ENCODE measurements around the gene FBF1. TPM values are rescaled to one million over a fixed set of nuclear protein-coding genes. Genes with fewer than 3 reads are reported as not detected.
A peak's percentile ranks its signal among the peaks of the same experiment; 100 is the strongest.

FBF1 gene
- total and polyA plus RNA-seq, 5 experiments from 2014 or later, result 2.4 to 54.6 (median 8.0) TPM

DNA sequence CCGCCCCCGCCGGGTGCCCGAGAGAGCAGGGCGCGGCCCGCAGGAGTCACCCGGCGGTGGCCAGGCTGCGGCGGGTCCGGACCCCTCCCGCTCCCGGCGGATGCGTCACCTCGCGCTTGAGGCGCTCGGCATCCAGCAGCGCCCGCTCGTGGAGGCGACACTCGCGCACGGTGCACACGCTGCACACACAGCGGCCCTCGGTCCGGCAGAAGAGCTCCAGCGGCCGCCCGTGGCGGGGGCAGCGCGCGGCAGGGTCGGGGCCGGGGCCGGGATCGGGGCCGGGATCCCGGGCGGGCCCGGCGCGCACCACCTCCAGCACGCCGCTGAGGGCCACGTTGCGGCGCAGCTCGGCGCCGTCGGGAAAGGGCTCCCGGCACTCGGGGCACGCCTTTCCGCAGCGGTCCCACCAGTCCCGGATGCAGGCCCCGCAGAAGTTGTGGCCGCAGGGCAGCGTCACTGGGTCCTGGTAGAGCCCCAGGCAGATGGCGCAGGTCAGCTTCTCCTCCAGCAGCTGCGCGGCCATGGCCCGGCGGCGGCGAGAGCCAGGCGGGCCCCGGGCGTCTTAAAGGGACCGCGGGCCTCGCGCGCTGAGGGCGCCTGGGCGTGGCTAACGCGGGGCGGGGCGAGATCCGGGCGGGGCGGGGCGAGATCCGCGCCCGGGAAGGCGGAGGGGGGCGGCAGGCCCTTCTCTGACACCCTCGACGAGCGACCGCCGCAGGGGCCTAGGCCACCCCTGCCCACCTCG, 44.3 kb downstream of the FBF1 start, which contains the start of gene TRIM65:
TSS of gene TRIM65 (minus strand) at position 537 of the 745 bp plus-strand sequence. CDS start at position 523, 14 bp downstream.
- peak within 1 kb of the TSS; percentile 77 to 92 (median 86) for H3K27ac Mint-ChIP-seq
- DNase-seq (peak; percentile 56 to 84 (median 76)), ATAC-seq (peak; percentile 84 to 87)
- no peaks in the 10 kb centered on the region for H3K9me3 Mint-ChIP-seq
- H3K4me3 Mint-ChIP-seq, result peak within 1 kb of the TSS; percentile 75 to 87 (median 82)
- no peaks in the 10 kb centered on the region for H3K27me3 Mint-ChIP-seq
- POLR2A ChIA-PET, result interaction anchor here (0.8 to 9.7 kb wide), 29 partner anchors 9 to 457 kb away, joined by 3 to 192 read pairs (median 7); partner anchors contain the start of genes FBF1, GALK1, MRPL38 and PRPSAP1
- H3K36me3 Mint-ChIP-seq, result peaks cover 0 to 32% (median 1%) of the 10 kb centered on the region in 3 donors
- peaks cover 19 to 28% (median 26%) of the 10 kb centered on the region in 4 donors for H3K4me1 Mint-ChIP-seq

DNA sequence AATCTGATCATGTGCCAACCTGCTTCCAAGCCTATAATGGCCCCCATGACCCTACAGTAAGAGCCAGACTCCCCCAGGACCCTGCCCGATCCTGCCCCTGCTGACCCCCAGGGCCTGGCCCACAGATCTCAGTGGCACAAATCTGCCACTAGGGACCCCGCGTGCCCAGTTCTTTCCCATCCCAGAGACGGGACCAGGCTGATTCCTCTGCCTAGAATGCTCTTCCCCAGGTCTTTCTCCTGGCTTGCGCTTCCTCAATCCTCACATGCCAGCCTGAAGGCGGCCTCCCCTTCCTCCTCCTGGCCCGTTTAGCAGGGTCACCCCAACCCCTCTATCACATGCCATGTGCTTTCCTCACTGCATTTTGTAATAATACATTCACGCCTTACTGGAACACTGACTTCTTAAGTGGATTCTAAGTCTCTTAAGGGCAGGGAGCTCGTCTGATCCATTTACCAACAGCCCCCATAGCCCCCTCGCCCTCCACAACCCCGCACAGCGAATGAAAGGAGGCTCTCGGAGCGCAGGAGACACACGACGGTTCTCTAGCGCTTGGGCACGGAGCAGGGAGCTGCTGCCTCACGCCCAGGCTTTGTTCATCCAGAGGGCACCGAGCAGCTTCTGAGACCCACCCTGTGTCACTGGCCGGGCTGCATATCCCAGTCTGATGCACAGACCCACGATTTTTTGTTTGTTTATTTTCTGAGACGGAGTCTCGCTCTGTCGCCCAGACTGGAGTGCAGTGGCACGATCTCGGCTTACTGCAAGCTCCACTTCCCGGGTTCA, 45.3 kb downstream of the FBF1 start:
- Mint-ChIP-seq H3K27me3 (no peaks in the 10 kb centered on the region), H3K4me1 (peaks cover 19 to 28% (median 26%) of the 10 kb centered on the region in 4 donors), H3K9me3 (no peaks in the 10 kb centered on the region), H3K4me3 (peak overlapping the region; percentile 75 to 87 (median 82)), H3K27ac (peak overlapping the region; percentile 63 to 92 (median 86)), H3K36me3 (peaks cover 0 to 31% (median 1%) of the 10 kb centered on the region in 3 donors)
- ATAC-seq, result peak in 1 of 2 donors; percentile 1
- no peak for DNase-seq
- POLR2A ChIA-PET, result interaction anchor here (0.9 to 9.7 kb wide), 23 partner anchors 8 to 142 kb away, joined by 3 to 192 read pairs (median 8); partner anchors contain the start of genes GALK1, MRPL38, TRIM47 and UNC13D

DNA sequence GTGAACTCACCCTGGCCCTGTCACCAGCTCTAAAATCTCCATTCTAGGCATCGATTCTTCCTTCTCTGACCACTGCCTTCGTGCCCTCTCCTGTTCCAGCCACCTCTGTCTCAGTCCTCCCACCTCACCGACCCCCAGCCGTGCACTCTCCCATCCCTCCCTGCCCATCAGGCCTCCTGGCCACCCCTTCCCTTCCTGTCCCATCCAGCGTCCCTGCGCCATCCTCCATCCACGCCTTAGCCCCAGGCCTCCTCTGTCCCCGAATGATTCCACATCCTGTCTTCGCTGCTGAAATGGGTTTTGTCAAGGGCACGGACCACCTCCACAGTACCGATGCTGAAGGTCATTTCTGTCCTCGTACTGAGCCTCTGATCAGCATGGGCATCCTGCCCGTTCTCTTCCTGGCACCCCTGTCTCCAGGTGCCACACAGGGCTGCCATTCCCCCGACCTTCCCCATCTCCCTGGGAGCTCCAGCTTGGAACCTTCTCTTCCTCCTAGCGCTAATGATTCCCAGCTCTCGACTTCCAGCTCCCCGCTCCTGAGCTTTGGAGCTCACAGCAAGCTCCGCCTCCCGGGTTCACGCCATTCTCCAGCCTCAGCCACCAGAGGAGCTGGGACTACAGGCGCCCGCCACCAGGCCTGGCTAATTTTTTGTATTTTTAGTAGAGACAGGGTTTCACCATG, 46.7 kb downstream of the FBF1 start:
- POLR2A ChIA-PET, result interaction anchor here (1.1 to 9.7 kb wide), 5 partner anchors 9 to 129 kb away, joined by 3 to 192 read pairs (median 13); partner anchors contain the start of genes GALK1, TRIM47 and WBP2
- peak overlapping the region in 9 of 10 donors; percentile 16 to 71 (median 44) for H3K4me3 Mint-ChIP-seq
- H3K36me3 Mint-ChIP-seq, result peaks cover 0 to 24% (median 1%) of the 10 kb centered on the region in 3 donors
- no peaks in the 10 kb centered on the region for H3K27me3 Mint-ChIP-seq
- no peak for DNase-seq
- ATAC-seq, result no peak
- peaks cover 19 to 30% (median 26%) of the 10 kb centered on the region in 4 donors for H3K4me1 Mint-ChIP-seq
- H3K9me3 Mint-ChIP-seq, result no peaks in the 10 kb centered on the region
- peak overlapping the region in 9 of 10 donors; percentile 28 to 91 (median 71) for H3K27ac Mint-ChIP-seq

DNA sequence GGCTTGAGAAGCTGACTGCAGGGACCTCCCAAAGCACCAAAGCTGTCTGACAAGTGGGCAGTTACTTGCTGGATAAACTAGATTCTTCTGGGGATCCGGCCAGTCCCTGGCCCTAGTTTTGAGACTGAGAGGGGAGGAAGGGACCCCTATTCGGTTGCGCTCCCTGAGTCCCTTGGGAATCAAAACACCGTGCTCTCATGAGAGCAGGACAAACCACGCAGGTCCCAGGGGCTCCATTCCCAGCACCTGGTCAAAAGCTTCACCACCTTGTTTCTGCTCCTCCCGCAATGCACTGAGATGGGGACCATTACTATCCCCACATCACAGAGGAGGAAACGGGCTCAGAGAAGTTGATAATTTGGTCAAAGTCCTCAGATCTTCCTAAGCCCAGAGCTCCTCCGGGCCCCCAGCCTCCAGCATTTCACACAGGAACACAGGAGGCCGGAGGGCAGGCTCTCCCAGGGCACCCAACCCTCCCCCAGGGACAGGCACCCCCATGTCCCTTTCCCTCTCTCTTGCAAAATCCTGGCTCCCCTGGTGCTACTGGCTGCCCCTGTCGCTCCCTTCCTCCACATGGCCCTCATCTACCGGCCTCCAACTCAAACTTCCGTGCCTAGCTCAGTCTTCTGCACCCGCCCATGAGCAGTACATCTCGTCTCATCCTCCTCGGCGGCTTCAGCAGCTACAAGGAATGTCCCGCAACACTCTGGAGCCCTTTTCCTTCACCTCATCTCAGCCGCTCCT, 47.4 kb downstream of the FBF1 start:
- ATAC-seq (no peak), DNase-seq (no peak)
- POLR2A ChIA-PET, result interaction anchor here (1.4 to 9.7 kb wide), 3 partner anchors 15 to 129 kb away, joined by 4 to 192 read pairs (median 108); partner anchors contain the start of genes GALK1, TRIM47 and WBP2
- Mint-ChIP-seq H3K4me1 (peaks cover 19 to 30% (median 26%) of the 10 kb centered on the region in 4 donors), H3K27me3 (no peaks in the 10 kb centered on the region), H3K9me3 (no peaks in the 10 kb centered on the region), H3K27ac (peak overlapping the region in 9 of 10 donors; percentile 39 to 91 (median 71)), H3K4me3 (peak overlapping the region in 9 of 10 donors; percentile 16 to 71 (median 44)), H3K36me3 (peaks cover 0 to 17% (median 1%) of the 10 kb centered on the region in 3 donors)

DNA sequence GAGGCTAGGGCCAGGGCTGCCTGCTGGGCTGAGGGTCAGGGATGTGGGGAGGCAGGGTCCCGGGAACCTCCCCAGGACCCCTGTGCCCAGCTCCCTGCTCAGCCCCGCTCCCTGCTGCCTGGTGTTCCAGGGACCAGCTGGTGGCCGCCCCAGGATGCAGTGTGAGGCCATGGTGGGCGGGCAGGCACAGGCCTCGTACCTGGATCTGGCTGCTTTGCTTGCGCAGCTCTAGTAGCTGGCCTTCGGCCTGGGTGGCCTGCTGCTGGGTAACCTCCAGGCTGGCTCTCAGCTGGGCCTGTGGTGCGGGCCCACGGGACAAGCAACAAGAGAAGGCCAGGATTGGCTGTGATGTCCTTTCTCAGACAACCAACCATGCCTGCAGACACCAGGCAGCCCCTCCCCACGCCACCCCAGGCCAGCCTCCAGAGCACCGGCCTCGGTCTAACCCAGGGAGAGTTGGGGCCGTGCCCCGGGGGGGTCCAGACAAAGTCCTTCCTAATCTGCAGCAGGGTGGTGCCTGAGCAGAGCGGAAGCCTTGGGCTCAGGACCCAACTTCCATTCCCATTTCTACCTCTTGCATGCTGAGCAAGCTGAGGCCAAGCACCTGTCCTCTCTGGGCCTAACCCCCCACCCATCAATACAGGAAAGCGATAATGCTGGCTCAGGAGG, 48.2 kb downstream of the FBF1 start:
- H3K27me3 Mint-ChIP-seq, result no peaks in the 10 kb centered on the region
- POLR2A ChIA-PET, result interaction anchor here (0.6 to 9.7 kb wide), 5 partner anchors 14 to 616 kb away, joined by 3 to 192 read pairs (median 3); partner anchors contain the start of genes GALK1, TRIM47 and WBP2
- peaks cover 19 to 27% (median 26%) of the 10 kb centered on the region in 4 donors for H3K4me1 Mint-ChIP-seq
- no peak for DNase-seq
- H3K36me3 Mint-ChIP-seq, result peaks cover 0 to 12% (median 1%) of the 10 kb centered on the region in 3 donors
- H3K9me3 Mint-ChIP-seq, result no peaks in the 10 kb centered on the region
- ATAC-seq, result no peak
- H3K4me3 Mint-ChIP-seq, result no peak overlapping the region
- H3K27ac Mint-ChIP-seq, result peak overlapping the region in 1 of 10 donors; percentile 86

DNA sequence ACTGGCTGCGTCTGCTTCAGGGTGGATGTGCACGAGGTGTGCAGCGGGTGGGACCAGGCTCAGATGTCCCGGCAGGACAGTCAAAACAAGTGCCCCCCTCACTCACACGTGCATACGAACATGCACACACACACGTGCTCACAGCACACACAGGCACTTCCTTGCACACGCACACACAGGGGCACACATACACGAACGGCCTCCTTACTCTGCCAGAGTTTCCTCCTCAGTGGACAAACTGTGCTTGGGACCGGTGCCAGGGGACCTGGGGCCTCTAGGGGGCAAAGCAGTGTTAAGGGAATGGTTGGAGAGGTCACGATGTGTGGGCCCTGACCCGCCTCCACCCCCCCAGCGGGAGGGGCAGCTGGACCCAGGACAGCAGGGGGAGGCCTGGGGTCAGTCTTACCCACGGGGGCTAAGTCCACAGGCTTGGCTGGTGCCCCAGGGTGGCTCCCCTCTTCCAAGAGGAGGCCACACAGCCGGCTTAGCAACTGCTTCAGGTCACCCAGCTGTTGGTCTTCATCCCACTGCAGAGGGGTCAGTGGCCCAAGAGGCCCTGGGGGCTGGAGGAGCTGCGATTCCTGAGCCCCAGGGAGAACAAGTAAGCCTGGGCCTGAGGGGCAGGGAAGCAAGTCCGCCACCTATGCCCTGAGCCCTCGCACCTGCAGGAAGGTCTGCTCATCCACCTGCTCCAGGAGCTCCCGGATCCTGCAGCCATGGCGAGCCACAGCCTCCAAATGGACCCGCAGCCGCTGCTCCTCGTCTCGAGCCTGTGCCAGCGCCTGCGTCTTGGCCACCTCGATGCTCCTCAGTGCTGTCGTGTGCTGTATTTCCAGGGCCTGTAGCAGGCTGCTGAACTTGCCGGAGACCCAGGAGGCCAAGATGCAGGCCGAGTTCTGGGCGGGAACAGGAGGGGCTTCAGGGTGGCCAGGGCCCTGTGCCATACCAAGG, 49.0 kb downstream of the FBF1 start:
- POLR2A ChIA-PET, result interaction anchor here (0.6 to 9.7 kb wide), 3 partner anchors 14 to 38 kb away, joined by 3 to 192 read pairs (median 3); partner anchors contain the start of genes TRIM47 and WBP2
- Mint-ChIP-seq H3K4me1 (peaks cover 19 to 27% (median 23%) of the 10 kb centered on the region in 4 donors), H3K27ac (peak overlapping the region in 1 of 10 donors; percentile 43), H3K36me3 (peaks cover 0 to 12% (median 1%) of the 10 kb centered on the region in 3 donors), H3K27me3 (no peaks in the 10 kb centered on the region), H3K4me3 (no peak overlapping the region), H3K9me3 (no peaks in the 10 kb centered on the region)
- DNase-seq, result no peak
- ATAC-seq, result no peak

DNA sequence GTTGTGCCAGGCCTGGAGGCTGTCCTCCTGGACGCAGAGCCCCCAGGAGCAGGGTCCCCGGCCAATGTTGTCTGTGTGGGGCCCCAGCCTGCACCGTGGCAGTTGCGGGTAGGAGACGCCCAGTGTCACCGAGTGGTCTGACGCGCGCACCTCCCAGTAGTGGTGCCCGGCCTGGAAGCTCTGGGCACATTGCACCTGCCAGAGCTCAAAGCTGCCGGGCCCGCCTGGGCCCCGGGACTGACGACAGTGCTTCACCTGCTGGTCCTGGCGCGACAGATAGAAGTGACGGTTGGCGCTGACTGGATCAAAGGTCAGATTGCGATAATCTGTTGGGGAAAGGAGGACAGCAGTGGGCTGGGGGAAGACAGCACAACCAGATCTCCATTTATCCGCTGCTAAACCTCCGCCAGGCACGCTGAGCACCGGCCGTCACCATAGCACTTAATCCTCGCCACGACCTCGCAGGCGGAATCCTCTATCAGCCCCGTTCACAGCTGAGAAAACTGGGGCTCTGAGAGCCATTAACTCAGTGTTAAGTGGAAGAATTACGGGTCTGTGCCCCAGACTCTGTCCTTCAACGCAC, 49.7 kb downstream of the FBF1 start:
- POLR2A ChIA-PET, result no interaction called here
- H3K9me3 Mint-ChIP-seq, result no peaks in the 10 kb centered on the region
- no peak overlapping the region for H3K4me3 Mint-ChIP-seq
- peaks cover 21 to 26% (median 23%) of the 10 kb centered on the region in 4 donors for H3K4me1 Mint-ChIP-seq
- peaks cover 0 to 12% (median 1%) of the 10 kb centered on the region in 3 donors for H3K36me3 Mint-ChIP-seq
- peak overlapping the region in 1 of 10 donors; percentile 43 for H3K27ac Mint-ChIP-seq
- DNase-seq (no peak), ATAC-seq (no peak)
- no peaks in the 10 kb centered on the region for H3K27me3 Mint-ChIP-seq

DNA sequence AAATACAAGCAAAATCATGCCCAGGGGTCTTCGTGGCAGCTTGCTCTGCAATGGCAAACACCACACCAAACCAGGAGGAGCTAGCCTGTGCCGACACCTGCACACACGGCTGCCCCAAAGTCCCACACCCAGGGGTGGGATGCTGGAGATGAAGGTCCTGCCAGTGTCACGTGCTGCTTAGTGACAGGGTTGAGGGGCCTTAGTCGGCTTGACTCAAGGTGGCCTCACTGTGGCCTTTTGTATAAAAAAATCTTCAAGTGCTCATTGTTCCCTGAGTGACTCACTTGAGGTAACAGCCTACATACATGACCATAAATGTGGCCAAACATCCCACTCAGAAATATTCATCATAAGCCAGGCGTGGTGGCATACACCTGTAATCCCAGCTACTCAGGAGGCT, 51.4 kb downstream of the FBF1 start:
- POLR2A ChIA-PET, result interaction anchor here (0.9 to 1.9 kb wide), 3 partner anchors 14 to 62 kb away, joined by 3 to 13 read pairs (median 5); partner anchors contain the start of gene WBP2
- no peak for DNase-seq
- Mint-ChIP-seq H3K9me3 (no peaks in the 10 kb centered on the region), H3K36me3 (peaks cover 0 to 12% (median 0%) of the 10 kb centered on the region in 3 donors), H3K27me3 (no peaks in the 10 kb centered on the region), H3K27ac (peak overlapping the region in 2 of 10 donors; percentile 33 to 56), H3K4me1 (peaks cover 8 to 11% (median 10%) of the 10 kb centered on the region in 4 donors), H3K4me3 (no peak overlapping the region)
- ATAC-seq, result peak in 1 of 2 donors; percentile 30

DNA sequence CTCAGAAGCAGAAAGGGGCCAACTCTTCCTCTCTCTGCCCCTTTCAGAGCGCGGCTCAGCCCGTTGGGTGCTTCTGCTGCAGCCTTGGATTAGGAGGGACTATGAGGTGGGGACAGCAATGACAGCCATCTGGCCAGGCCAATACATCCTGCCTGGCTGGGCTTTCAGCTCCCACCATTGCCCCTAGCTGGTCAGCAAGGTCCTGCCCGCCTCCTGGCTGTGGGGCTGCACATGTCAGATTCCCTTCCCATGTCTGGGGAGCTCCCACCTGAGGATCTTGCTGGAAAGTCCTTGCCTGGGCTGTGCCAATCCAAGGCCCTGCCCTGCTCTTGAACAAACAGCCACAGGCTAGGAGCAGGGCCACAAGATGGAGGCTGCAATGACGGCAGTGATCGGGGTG, 52.4 kb downstream of the FBF1 start:
- Mint-ChIP-seq H3K27ac (no peak overlapping the region), H3K9me3 (no peaks in the 10 kb centered on the region), H3K4me3 (peak overlapping the region in 1 of 10 donors; percentile 45), H3K4me1 (peaks cover 0 to 3% (median 1%) of the 10 kb centered on the region in 4 donors), H3K36me3 (peaks cover 0 to 12% (median 0%) of the 10 kb centered on the region in 3 donors), H3K27me3 (no peaks in the 10 kb centered on the region)
- DNase-seq (no peak), ATAC-seq (no peak)
- POLR2A ChIA-PET, result interaction anchor here (0.7 to 1.0 kb wide), 2 partner anchors 13 to 61 kb away, joined by 3 to 5 read pairs; no protein-coding TSS in a partner anchor
